A549 (cell line): ENCODE results near the gene ODAPH.

Source experiments
- CBX8 ChIP-seq: fragments of 200-600 bp; sonication (generic); IDR thresholded peaks from 2 replicates; pipeline ENCODE4 v1.6.1; 2016
- CTCF ChIP-seq: fragments of >200 bp; sonication (Bioruptor Twin); formaldehyde crosslinking; IDR thresholded peaks from 3 replicates; pipeline ENCODE4 v1.5.1; 2016
- EP300 ChIP-seq, 2 experiments: fragments of >200 bp; sonication (Bioruptor Twin); formaldehyde crosslinking; IDR thresholded peaks; 2 replicates in 1 of 2; 3 replicates in 1 of 2; pipeline ENCODE4 v1.6.1; 2016 to 2017
- FOXS1 ChIP-seq: fragments of 250-450 bp; sonication (Bioruptor Pico); IDR thresholded peaks from 2 replicates; pipeline ENCODE4 v1.5.0; 2020; ENCODE audit warnings: mild to moderate bottlenecking, moderate library complexity
- HOXA7 ChIP-seq: fragments of 250-450 bp; sonication (Bioruptor Pico); IDR thresholded peaks from 2 replicates; pipeline ENCODE4 v1.5.0; 2020; ENCODE audit warnings: mild to moderate bottlenecking, moderate library complexity
- HOXB5 ChIP-seq: fragments of 250-450 bp; sonication (Bioruptor Pico); IDR thresholded peaks from 2 replicates; pipeline ENCODE4 v1.5.0; 2020; ENCODE audit warnings: mild to moderate bottlenecking, moderate library complexity
- JUN ChIP-seq, 2 experiments: fragments of >200 bp; sonication (Bioruptor Twin); formaldehyde crosslinking; IDR thresholded peaks; 2 replicates in 1 of 2; 3 replicates in 1 of 2; pipeline ENCODE4 v1.6.1; 2016 to 2017
- JUNB ChIP-seq: fragments of >200 bp; sonication (Bioruptor Twin); formaldehyde crosslinking; IDR thresholded peaks from 2 replicates; pipeline ENCODE4 v1.6.1; 2016
- MAFK ChIP-seq: fragments of 450-650 bp; IDR thresholded peaks from 2 replicates; pipeline ENCODE4 v1.6.1; 2014; ENCODE audit not compliant: partially characterized antibody
- MAX ChIP-seq: IDR thresholded peaks from 2 replicates; pipeline ENCODE4 v1.6.1; 2012
- MAZ ChIP-seq: fragments of 150-350 bp; IDR thresholded peaks from 2 replicates; pipeline ENCODE4 v1.6.1; 2014; ENCODE audit warnings: antibody characterized with exemption, low read depth, low read length, borderline replicate concordance

- TF ChIP-seq MAX (no peak), JUN (IDR thresholded peaks at IDR 0.05) (no peak), MAZ (no peak), CTCF (no peak), FOXS1 (CRISPR knock-in tag) (no peak), EP300 (IDR thresholded peaks at IDR 0.05) (no peak), HOXB5 (CRISPR knock-in tag) (no peak), HOXA7 (CRISPR knock-in tag) (no peak), CBX8 (no peak), JUNB (no peak), MAFK (no peak)
Observed at GRCh38 chr4:75545526-75545925, 10.3 kb upstream of the ODAPH start.
